Vagina (tissue), 2 donors: ENCODE measurements around the gene TCAIM. TPM values are rescaled to one million over a fixed set of nuclear protein-coding genes. Genes with fewer than 3 reads are reported as not detected.
A peak's percentile ranks its signal among the peaks of the same experiment; 100 is the strongest.

Source experiments
- DNase-seq, 2 donors: peaks; one replicate each; pipeline ENCODE4 v3.0.0-alpha.2; 2017; ENCODE audit errors: extremely low spot score in 2 of 2
- H3K27ac ChIP-seq: fragments of 200-600 bp; sonication (generic); one replicate; pipeline ENCODE4 v1.5.1; 2019
- H3K27me3 ChIP-seq: fragments of 200-600 bp; sonication (generic); one replicate; pipeline ENCODE4 v1.5.1; 2019
- H3K36me3 ChIP-seq, 2 donors: fragments of 200-600 bp; sonication (generic); one replicate each; pipeline ENCODE4 v1.5.1; 2017 to 2019
- H3K4me1 ChIP-seq: fragments of 200-600 bp; sonication (generic); one replicate; pipeline ENCODE4 v1.5.1; 2019
- H3K4me3 ChIP-seq, 2 donors: fragments of 200-600 bp; sonication (generic); 1 replicate in 1 of 2; 2 replicates in 1 of 2; pipeline ENCODE4 v1.5.1; 2016 to 2019
- H3K9me3 ChIP-seq: fragments of 200-600 bp; sonication (generic); one replicate; pipeline ENCODE4 v1.5.1; 2019
- POLR2A ChIP-seq, 2 donors: fragments of 450-650 bp; IDR thresholded peaks; one replicate each; pipeline ENCODE4 v1.6.1; 2017; ENCODE audit warnings: antibody characterized with exemption in 2 of 2, mild to moderate bottlenecking in 2 of 2, moderate library complexity in 2 of 2
- POLR2AphosphoS5 ChIP-seq, 2 donors: sonication (generic); formaldehyde crosslinking; IDR thresholded peaks; one replicate each; pipeline ENCODE4 v1.9.0; 2017; ENCODE audit warnings: antibody characterized with exemption in 2 of 2, mild to moderate bottlenecking in 2 of 2, low read depth in 1 of 2; ENCODE audit not compliant: insufficient read depth in 1 of 2
- intact Hi-C: fragments of 100-400 bp; cut with DNase I; formaldehyde crosslinking; loops from one replicate; pipeline ENCODE4 v1.15.1; 2023
- total RNA-seq: library from RNA; depleted of rRNA; stranded (reverse); fragments of >200 nt; gene quantifications from one replicate; pipeline ENCODE4 v1.2.3, GENCODE V29; 2016
- TF ChIP-seq, protein P1 (sequence below), 3 experiments: fragments of 450-650 bp in 2 of 3; fragments of 200-600 bp in 1 of 3; sonication (generic) in 1 of 3; IDR thresholded peaks; one replicate each; pipeline ENCODE4 v1.5.1; 2017 to 2019; ENCODE audit warnings: antibody characterized with exemption in 3 of 3, mild to moderate bottlenecking in 2 of 3, moderate library complexity in 2 of 3

TCAIM gene
- total RNA-seq, 1 donor from 2014 or later, result 17.9 TPM

DNA sequence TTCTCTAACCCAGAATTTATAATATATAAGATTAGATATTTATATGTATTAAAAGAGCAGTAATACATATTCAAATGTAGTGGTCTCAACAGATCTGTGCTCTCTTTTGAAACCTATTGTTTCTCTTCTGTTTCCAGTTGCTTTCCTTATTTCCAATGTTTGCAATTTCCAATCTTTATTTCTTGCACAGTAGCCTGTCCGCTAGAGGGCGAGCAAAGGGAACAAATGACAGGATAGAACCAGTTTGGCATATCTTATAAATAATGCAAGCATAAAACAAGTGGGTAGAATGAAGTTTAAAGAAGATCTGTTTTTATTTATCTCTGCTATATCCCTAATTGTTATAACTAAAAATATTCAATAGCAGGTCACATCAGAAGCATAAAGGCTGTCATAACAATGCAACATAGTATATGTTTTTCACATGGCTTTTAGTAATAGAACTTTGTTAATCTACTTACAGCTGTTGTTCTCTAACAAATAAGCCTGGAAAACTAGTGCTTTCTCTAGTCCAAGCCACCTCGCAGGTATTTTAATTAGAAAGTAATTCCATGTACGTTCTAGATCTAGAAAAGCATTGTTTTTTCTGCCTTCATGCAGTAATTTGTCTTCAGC, 15.1 kb upstream of the TCAIM start:
- Histone ChIP-seq H3K36me3 (no peaks in the 10 kb centered on the region), H3K27ac (no peak overlapping the region), H3K4me1 (no peaks in the 10 kb centered on the region), H3K9me3 (no peaks in the 10 kb centered on the region), H3K4me3 (no peak overlapping the region), H3K27me3 (no peaks in the 10 kb centered on the region)
- intact Hi-C loops, result no loop called here
- no peak for DNase-seq
- no peak for TF ChIP-seq POLR2A (IDR thresholded peaks at IDR 0.05)
- peak in 1 of 2 donors; percentile 68 for TF ChIP-seq POLR2AphosphoS5 (IDR thresholded peaks at IDR 0.05; ENCODE audit: insufficient read depth in 1 of 2, low read depth in 1 of 2)
- TF ChIP-seq, protein P1, sequence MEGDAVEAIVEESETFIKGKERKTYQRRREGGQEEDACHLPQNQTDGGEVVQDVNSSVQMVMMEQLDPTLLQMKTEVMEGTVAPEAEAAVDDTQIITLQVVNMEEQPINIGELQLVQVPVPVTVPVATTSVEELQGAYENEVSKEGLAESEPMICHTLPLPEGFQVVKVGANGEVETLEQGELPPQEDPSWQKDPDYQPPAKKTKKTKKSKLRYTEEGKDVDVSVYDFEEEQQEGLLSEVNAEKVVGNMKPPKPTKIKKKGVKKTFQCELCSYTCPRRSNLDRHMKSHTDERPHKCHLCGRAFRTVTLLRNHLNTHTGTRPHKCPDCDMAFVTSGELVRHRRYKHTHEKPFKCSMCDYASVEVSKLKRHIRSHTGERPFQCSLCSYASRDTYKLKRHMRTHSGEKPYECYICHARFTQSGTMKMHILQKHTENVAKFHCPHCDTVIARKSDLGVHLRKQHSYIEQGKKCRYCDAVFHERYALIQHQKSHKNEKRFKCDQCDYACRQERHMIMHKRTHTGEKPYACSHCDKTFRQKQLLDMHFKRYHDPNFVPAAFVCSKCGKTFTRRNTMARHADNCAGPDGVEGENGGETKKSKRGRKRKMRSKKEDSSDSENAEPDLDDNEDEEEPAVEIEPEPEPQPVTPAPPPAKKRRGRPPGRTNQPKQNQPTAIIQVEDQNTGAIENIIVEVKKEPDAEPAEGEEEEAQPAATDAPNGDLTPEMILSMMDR (IDR thresholded peaks at IDR 0.05), result peak; percentile 33 to 73 (median 51)

DNA sequence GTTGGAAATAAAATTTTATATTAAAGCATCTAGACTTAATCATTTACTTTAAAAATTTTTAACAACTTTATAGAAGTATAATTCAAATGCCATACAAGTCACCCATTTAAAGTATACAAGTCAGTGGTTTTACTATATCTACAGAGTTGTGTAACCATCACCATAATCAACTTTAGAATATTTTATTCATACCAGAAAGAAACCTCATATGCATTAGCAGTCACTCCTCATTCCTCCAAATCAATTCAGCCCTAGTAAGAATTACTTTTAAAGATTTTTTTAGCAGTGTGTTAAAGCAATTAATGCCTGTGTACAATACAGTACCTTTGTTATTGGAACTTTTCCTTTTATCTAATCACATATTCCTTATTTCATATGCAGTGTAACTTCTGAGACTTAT, 14.0 kb upstream of the TCAIM start:
- H3K27me3 ChIP-seq, result no peaks in the 10 kb centered on the region
- no peaks in the 10 kb centered on the region for H3K9me3 ChIP-seq
- H3K27ac ChIP-seq, result no peak overlapping the region
- no peaks in the 10 kb centered on the region for H3K36me3 ChIP-seq
- no peak for TF ChIP-seq POLR2AphosphoS5 (IDR thresholded peaks at IDR 0.05; ENCODE audit: insufficient read depth in 1 of 2, low read depth in 1 of 2)
- TF ChIP-seq POLR2A (IDR thresholded peaks at IDR 0.05), result no peak
- no peaks in the 10 kb centered on the region for H3K4me1 ChIP-seq
- intact Hi-C loops, result no loop called here
- no peak overlapping the region for H3K4me3 ChIP-seq
- no peak for DNase-seq

DNA sequence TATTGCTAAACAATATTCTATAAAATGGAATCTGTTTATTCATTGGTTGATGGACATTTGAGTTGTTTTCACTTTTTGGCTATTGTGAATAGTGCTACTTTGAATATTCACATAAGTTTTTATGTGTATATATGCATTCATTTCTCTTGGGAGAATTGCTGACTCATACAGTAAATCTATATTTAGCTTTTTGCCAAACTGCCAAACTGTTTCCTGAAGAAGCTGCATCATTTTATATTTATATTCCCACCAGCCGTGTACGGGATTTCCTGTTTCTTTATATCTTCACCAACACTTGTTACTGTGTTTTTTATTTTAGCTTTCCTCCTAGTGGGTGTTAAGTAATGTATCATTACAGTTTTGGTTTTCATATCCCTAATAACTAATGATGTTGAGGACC, 12.5 kb upstream of the TCAIM start:
- Histone ChIP-seq H3K4me3 (no peak overlapping the region), H3K4me1 (no peaks in the 10 kb centered on the region), H3K36me3 (no peaks in the 10 kb centered on the region), H3K9me3 (no peaks in the 10 kb centered on the region), H3K27ac (no peak overlapping the region), H3K27me3 (no peaks in the 10 kb centered on the region)
- no peak for DNase-seq
- TF ChIP-seq POLR2AphosphoS5 (IDR thresholded peaks at IDR 0.05; ENCODE audit: insufficient read depth in 1 of 2, low read depth in 1 of 2), result no peak
- intact Hi-C loops, result no loop called here

DNA sequence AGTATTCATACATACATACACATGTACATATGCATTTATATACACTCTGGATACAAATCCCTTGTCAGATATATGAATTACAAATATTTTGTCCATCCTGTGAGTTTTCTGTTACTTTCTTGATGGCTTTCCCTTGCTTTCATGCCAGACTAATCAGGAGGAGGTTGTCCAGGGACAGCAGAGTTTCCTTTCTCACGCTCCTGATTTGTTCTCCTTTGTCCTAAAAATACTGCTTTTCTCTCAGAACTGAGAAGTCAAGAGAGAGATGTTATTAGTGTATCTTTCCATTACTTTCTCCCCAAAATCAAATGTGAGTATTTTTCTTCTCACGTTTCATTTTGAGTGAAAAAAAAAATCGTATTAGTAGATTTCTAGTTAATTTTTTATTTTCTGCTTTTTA, 12.1 kb upstream of the TCAIM start:
- no peaks in the 10 kb centered on the region for H3K27me3 ChIP-seq
- H3K9me3 ChIP-seq, result no peaks in the 10 kb centered on the region
- TF ChIP-seq POLR2AphosphoS5 (IDR thresholded peaks at IDR 0.05; ENCODE audit: insufficient read depth in 1 of 2, low read depth in 1 of 2), result no peak
- no peak for TF ChIP-seq POLR2A (IDR thresholded peaks at IDR 0.05)
- TF ChIP-seq, protein P1 (IDR thresholded peaks at IDR 0.05), result no peak
- no peaks in the 10 kb centered on the region for H3K36me3 ChIP-seq
- H3K27ac ChIP-seq, result no peak overlapping the region
- H3K4me1 ChIP-seq, result no peaks in the 10 kb centered on the region
- intact Hi-C loops, result no loop called here
- no peak for DNase-seq
- H3K4me3 ChIP-seq, result no peak overlapping the region

DNA sequence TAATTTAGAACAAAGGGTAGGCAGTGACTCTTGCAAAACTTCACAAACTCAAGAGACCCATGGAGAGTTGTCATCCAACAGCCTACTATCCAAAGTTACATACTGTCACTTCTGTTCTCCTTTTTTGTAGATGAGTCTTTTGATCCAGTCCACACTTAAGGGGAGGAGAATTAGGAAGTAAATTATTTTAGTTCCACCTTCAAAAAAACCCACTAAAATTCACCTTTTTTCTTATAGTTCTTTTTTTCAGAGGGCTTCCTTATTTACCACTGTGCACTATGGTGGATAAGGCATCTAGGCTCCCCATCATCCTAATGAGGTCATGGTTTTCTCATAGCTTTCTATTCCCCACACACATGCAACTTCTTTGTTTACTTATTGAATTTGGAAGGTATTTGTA, 8.6 kb upstream of the TCAIM start:
- H3K4me3 ChIP-seq, result no peak overlapping the region
- DNase-seq, result no peak
- intact Hi-C loops, result no loop called here
- TF ChIP-seq, protein P1 (IDR thresholded peaks at IDR 0.05), result no peak
- no peak for TF ChIP-seq POLR2A (IDR thresholded peaks at IDR 0.05)
- TF ChIP-seq POLR2AphosphoS5 (IDR thresholded peaks at IDR 0.05; ENCODE audit: insufficient read depth in 1 of 2, low read depth in 1 of 2), result no peak
- H3K36me3 ChIP-seq, result no peaks in the 10 kb centered on the region
- no peaks in the 10 kb centered on the region for H3K9me3 ChIP-seq
- H3K27me3 ChIP-seq, result no peaks in the 10 kb centered on the region
- no peaks in the 10 kb centered on the region for H3K4me1 ChIP-seq
- H3K27ac ChIP-seq, result no peak overlapping the region

DNA sequence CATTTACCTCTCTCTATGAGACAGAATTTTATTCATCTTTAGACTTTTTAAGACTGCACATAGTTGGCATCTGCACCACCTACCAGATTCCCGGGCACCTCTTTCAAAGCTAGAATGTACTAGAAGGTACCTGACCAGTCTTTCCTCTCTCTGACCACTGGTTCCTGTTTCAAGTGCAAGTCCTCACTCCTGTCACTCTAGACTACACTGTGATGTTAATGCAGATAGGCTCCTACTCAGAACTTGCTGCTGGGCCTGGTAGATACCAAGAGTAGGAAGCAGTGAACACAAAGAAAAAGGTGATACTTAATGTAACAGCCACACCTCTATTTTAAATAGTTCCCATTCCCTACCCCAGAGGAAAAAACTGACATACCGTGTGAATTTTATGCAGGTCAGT, 8.1 kb upstream of the TCAIM start:
- TF ChIP-seq, protein P1 (IDR thresholded peaks at IDR 0.05), result no peak
- TF ChIP-seq POLR2A (IDR thresholded peaks at IDR 0.05) (no peak), POLR2AphosphoS5 (IDR thresholded peaks at IDR 0.05; ENCODE audit: insufficient read depth in 1 of 2, low read depth in 1 of 2) (no peak)
- Histone ChIP-seq H3K36me3 (no peaks in the 10 kb centered on the region), H3K9me3 (no peaks in the 10 kb centered on the region), H3K27me3 (no peaks in the 10 kb centered on the region), H3K4me3 (no peak overlapping the region), H3K4me1 (no peaks in the 10 kb centered on the region), H3K27ac (no peak overlapping the region)
- DNase-seq, result no peak
- intact Hi-C loops, result no loop called here
